ENCODE data around the gene CERK. TPM values are rescaled to one million over a fixed set of nuclear protein-coding genes. Genes with fewer than 3 reads are reported as not detected.
A peak's percentile ranks its signal among the peaks of the same experiment; 100 is the strongest.

Gene CERK
- total RNA-seq, 1 donor from 2014 or later, result 29.5 TPM

DNA sequence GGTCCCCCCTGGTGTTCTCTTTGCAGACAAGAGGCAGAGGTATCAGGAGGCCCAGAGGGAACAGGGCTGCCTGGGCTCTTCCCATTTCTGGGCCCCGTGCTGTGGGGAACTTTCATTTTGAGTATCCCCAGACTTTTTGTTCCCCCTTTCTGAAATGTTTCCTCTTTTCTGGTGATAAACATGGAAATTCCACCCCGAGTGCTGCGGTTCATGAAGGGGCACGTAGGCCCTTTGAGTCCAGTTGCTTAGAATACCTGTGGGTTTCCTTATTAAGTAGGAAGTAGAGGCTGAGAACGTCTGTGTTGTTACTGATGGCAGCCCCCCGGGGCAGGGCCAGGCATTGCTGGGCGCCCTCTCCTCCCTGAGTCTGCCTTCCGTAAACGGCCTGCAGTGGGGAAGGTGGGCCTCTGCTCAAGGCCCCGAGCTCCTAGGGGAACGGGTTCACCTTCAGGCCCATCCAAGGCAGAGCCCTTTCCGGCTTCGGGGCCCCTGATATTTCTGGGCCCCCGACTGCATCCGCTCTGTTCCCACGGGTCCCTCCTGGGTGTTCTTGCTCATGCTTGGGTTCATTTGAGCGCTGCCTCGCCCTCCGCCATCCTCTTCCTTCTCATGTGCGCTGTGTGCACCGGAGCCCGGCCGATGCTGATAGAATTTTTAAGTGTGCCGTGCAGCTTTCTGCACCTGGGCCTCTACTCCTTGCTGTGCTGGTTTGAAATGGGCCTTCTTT lies 36.4 kb upstream of the CERK start:
- DNase-seq (ENCODE audit: low read depth) (no peak), FAIRE-seq (no peak)
- peak overlapping the region; percentile 25 for H3K4me3 ChIP-seq (ENCODE audit: low read depth, low read length)
- peaks cover 3% of the 10 kb centered on the region for H3K36me3 ChIP-seq (ENCODE audit: control insufficient read depth, insufficient read depth, low read length)
- TF ChIP-seq, protein P1, sequence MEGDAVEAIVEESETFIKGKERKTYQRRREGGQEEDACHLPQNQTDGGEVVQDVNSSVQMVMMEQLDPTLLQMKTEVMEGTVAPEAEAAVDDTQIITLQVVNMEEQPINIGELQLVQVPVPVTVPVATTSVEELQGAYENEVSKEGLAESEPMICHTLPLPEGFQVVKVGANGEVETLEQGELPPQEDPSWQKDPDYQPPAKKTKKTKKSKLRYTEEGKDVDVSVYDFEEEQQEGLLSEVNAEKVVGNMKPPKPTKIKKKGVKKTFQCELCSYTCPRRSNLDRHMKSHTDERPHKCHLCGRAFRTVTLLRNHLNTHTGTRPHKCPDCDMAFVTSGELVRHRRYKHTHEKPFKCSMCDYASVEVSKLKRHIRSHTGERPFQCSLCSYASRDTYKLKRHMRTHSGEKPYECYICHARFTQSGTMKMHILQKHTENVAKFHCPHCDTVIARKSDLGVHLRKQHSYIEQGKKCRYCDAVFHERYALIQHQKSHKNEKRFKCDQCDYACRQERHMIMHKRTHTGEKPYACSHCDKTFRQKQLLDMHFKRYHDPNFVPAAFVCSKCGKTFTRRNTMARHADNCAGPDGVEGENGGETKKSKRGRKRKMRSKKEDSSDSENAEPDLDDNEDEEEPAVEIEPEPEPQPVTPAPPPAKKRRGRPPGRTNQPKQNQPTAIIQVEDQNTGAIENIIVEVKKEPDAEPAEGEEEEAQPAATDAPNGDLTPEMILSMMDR (IDR thresholded peaks at IDR 0.05; ENCODE audit: insufficient read depth, low read length, severe bottlenecking), result no peak
- no peaks in the 10 kb centered on the region for H3K27me3 ChIP-seq (ENCODE audit: control insufficient read depth, insufficient read depth, low read length)

GRCh38 chr22:46773076-46773475 lies 35.0 kb upstream of the CERK start:
- DNase-seq (ENCODE audit: low read depth), result no peak
- Histone ChIP-seq H3K36me3 (ENCODE audit: control insufficient read depth, insufficient read depth, low read length) (peaks cover 3% of the 10 kb centered on the region), H3K4me3 (ENCODE audit: low read depth, low read length) (no peak overlapping the region), H3K27me3 (ENCODE audit: control insufficient read depth, insufficient read depth, low read length) (no peaks in the 10 kb centered on the region)
- TF ChIP-seq, protein P1 (IDR thresholded peaks at IDR 0.05; ENCODE audit: insufficient read depth, low read length, severe bottlenecking), result no peak
- no peak for FAIRE-seq

GRCh38 chr22:46770726-46771125 lies 32.7 kb upstream of the CERK start:
- Histone ChIP-seq H3K4me3 (ENCODE audit: low read depth, low read length) (no peak overlapping the region), H3K27me3 (ENCODE audit: control insufficient read depth, insufficient read depth, low read length) (no peaks in the 10 kb centered on the region), H3K36me3 (ENCODE audit: control insufficient read depth, insufficient read depth, low read length) (peaks cover 3% of the 10 kb centered on the region)
- DNase-seq (ENCODE audit: low read depth) (no peak), FAIRE-seq (no peak)
- TF ChIP-seq, protein P1 (IDR thresholded peaks at IDR 0.05; ENCODE audit: insufficient read depth, low read length, severe bottlenecking), result no peak

- FAIRE-seq (no peak), DNase-seq (ENCODE audit: low read depth) (no peak)
- TF ChIP-seq, protein P1 (IDR thresholded peaks at IDR 0.05; ENCODE audit: insufficient read depth, low read length, severe bottlenecking), result no peak
- Histone ChIP-seq H3K4me3 (ENCODE audit: low read depth, low read length) (no peak overlapping the region), H3K27me3 (ENCODE audit: control insufficient read depth, insufficient read depth, low read length) (no peaks in the 10 kb centered on the region), H3K36me3 (ENCODE audit: control insufficient read depth, insufficient read depth, low read length) (peaks cover 3% of the 10 kb centered on the region)
These were observed 32.1 kb upstream of the CERK start for GRCh38 chr22:46770151-46770641.

- TF ChIP-seq, protein P1 (IDR thresholded peaks at IDR 0.05; ENCODE audit: insufficient read depth, low read length, severe bottlenecking), result no peak
- Histone ChIP-seq H3K27me3 (ENCODE audit: control insufficient read depth, insufficient read depth, low read length) (no peaks in the 10 kb centered on the region), H3K36me3 (ENCODE audit: control insufficient read depth, insufficient read depth, low read length) (peaks cover 5% of the 10 kb centered on the region), H3K4me3 (ENCODE audit: low read depth, low read length) (no peak overlapping the region)
- no peak for DNase-seq (ENCODE audit: low read depth)
- no peak for FAIRE-seq
These were observed 31.7 kb upstream of the CERK start for GRCh38 chr22:46769706-46770105.
